ENCODE data around the gene FCGR1A.
"Not testable (repeated sequence)": the region's sequence is repeated elsewhere in the genome, so short reads cannot be mapped to it uniquely, and the experiment has no call there.

Gene FCGR1A

DNA sequence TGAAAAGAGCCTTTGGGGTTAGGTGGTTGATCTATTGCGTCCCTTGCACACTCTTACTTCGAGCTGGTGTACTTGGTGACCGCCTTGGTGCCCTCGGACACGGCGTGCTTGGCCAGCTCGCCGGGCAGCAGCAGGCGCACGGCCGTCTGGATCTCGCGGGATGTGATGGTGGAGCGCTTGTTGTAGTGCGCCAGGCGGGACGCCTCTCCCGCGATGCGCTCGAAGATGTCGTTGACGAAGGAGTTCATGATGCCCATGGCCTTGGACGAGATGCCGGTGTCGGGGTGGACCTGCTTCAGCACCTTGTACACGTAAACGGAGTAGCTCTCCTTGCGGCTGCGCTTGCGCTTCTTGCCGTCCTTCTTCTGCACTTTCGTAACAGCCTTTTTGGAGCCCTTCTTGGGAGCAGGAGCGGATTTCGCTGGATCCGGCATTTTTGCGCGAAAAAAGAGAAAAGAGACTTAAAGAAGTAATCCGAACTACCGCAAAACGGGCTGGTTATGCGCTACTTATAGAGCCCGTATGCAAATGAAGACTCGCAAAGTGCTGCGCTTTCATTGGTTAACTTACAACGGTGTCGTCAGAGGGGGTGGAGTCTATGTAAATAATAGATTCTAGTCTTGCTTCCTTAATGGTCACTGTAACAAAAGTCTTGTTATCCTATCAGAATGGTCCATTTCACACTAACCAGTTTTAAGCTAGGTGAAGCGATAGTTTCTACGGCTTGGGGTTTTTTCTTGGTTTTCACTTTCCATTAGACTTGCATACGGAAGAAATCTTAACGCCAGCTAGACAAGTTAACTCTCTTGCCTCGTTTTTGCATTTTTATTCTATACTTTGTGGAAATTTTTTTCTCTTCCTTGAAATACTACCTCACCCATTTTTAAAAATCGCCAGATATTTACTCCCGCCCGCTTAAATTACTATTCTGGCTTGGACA, 29.7 kb downstream of the FCGR1A start:
- H3K9ac ChIP-seq (ENCODE audit: low read depth, low read length) = peak overlapping the region; percentile 14
- not testable (repeated sequence) for H3K27me3 ChIP-seq (ENCODE audit: control insufficient read depth, insufficient read depth, low read length)

GRCh38 chr1:149812893-149813801, 30.7 kb downstream of the FCGR1A start:
- Histone ChIP-seq H3K9ac (ENCODE audit: low read depth, low read length) (peak overlapping the region; percentile 58), H3K4me2 (ENCODE audit: low read length) (peak overlapping the region; percentile 76), H3K4me3 (ENCODE audit: low read length) (peak overlapping the region; percentile 61)
- not testable (repeated sequence) for H3K9me3 ChIP-seq (replicated peaks; ENCODE audit: low read length); H3K4me1 ChIP-seq (ENCODE audit: control insufficient read depth, insufficient read depth, low read length); H3K27me3 ChIP-seq (ENCODE audit: control insufficient read depth, insufficient read depth, low read length); H3K36me3 ChIP-seq (ENCODE audit: insufficient read depth, low read length)

More for the DNA sequence above, 29.7 kb downstream of the FCGR1A start:
- Histone ChIP-seq H3K4me3 (ENCODE audit: low read length) (peak overlapping the region; percentile 65), H3K4me2 (ENCODE audit: low read length) (peak overlapping the region; percentile 76)
- not testable (repeated sequence) for H3K36me3 ChIP-seq (ENCODE audit: insufficient read depth, low read length); H3K4me1 ChIP-seq (ENCODE audit: control insufficient read depth, insufficient read depth, low read length); H3K9me3 ChIP-seq (replicated peaks; ENCODE audit: low read length)

GRCh38 chr1:149820387-149820786, 37.9 kb downstream of the FCGR1A start:
- not testable (repeated sequence) for H3K9me3 ChIP-seq (replicated peaks; ENCODE audit: low read length); H3K36me3 ChIP-seq (ENCODE audit: insufficient read depth, low read length); H3K4me2 ChIP-seq (ENCODE audit: low read length); H3K4me1 ChIP-seq (ENCODE audit: control insufficient read depth, insufficient read depth, low read length); H3K4me3 ChIP-seq (ENCODE audit: low read length); H3K9ac ChIP-seq (ENCODE audit: low read depth, low read length); H3K27me3 ChIP-seq (ENCODE audit: control insufficient read depth, insufficient read depth, low read length)

GRCh38 chr1:149826555-149826954, 44.1 kb downstream of the FCGR1A start:
- H3K36me3 ChIP-seq (ENCODE audit: insufficient read depth, low read length); H3K4me2 ChIP-seq (ENCODE audit: low read length); H3K9me3 ChIP-seq (replicated peaks; ENCODE audit: low read length); H3K27me3 ChIP-seq (ENCODE audit: control insufficient read depth, insufficient read depth, low read length); H3K9ac ChIP-seq (ENCODE audit: low read depth, low read length); H3K4me1 ChIP-seq (ENCODE audit: control insufficient read depth, insufficient read depth, low read length); H3K4me3 ChIP-seq (ENCODE audit: low read length): not testable (repeated sequence)

DNA sequence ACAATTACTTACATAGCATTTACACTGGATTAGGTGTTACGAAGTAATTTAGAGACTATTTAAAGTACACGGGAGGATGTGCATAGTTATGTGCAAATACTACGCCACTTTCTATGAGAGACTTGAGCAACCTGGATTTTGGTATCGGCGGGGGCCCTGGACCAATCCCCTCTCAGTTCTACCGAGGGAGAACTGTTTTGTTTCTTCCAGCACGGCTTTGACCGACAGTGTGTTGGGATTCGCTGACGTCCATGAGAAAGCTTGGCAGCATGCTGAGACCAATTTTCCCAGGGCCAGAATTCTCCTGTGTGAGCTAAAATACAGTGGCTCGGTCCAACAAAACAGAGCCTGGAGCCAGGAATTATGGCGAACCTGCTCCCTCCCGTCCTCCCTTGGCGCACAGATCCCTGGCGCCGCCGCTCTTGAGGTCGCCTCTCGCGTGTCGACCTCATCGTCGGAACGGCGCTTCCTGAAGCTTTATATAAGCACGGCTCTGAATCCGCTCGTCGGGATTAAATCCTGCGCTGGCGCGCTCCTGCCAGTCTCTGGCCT, 49.3 kb downstream of the FCGR1A start:
- not testable (repeated sequence) for H3K9me3 ChIP-seq (replicated peaks; ENCODE audit: low read length); H3K27me3 ChIP-seq (ENCODE audit: control insufficient read depth, insufficient read depth, low read length); H3K36me3 ChIP-seq (ENCODE audit: insufficient read depth, low read length); H3K4me2 ChIP-seq (ENCODE audit: low read length); H3K4me3 ChIP-seq (ENCODE audit: low read length); H3K4me1 ChIP-seq (ENCODE audit: control insufficient read depth, insufficient read depth, low read length); H3K9ac ChIP-seq (ENCODE audit: low read depth, low read length)

DNA sequence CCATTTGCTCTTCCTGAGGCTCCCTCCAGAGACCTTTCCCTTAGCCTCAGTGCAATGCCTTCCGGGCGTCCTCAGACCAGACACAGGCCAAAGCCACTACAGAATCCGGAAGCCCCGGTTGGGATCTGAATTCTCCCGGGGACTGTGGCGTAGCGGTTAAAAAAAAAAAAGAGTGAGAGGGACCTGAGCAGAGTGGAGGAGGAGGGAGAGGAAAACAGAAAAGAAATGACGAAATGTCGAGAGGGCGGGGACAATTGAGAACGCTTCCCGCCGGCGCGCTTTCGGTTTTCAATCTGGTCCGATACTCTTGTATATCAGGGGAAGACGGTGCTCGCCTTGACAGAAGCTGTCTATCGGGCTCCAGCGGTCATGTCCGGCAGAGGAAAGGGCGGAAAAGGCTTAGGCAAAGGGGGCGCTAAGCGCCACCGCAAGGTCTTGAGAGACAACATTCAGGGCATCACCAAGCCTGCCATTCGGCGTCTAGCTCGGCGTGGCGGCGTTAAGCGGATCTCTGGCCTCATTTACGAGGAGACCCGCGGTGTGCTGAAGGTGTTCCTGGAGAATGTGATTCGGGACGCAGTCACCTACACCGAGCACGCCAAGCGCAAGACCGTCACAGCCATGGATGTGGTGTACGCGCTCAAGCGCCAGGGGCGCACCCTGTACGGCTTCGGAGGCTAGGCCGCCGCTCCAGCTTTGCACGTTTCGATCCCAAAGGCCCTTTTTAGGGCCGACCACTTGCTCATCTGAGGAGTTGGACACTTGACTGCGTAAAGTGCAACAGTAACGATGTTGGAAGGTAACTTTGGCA, 50.0 kb downstream of the FCGR1A start:
- not testable (repeated sequence) for H3K4me1 ChIP-seq (ENCODE audit: control insufficient read depth, insufficient read depth, low read length); H3K4me3 ChIP-seq (ENCODE audit: low read length); H3K36me3 ChIP-seq (ENCODE audit: insufficient read depth, low read length); H3K9me3 ChIP-seq (replicated peaks; ENCODE audit: low read length); H3K9ac ChIP-seq (ENCODE audit: low read depth, low read length); H3K4me2 ChIP-seq (ENCODE audit: low read length); H3K27me3 ChIP-seq (ENCODE audit: control insufficient read depth, insufficient read depth, low read length)

- not testable (repeated sequence) for H3K9me3 ChIP-seq (replicated peaks; ENCODE audit: low read length); H3K27me3 ChIP-seq (ENCODE audit: control insufficient read depth, insufficient read depth, low read length); H3K4me1 ChIP-seq (ENCODE audit: control insufficient read depth, insufficient read depth, low read length); H3K4me2 ChIP-seq (ENCODE audit: low read length); H3K4me3 ChIP-seq (ENCODE audit: low read length); H3K36me3 ChIP-seq (ENCODE audit: insufficient read depth, low read length); H3K9ac ChIP-seq (ENCODE audit: low read depth, low read length)
These were observed 50.6 kb downstream of the FCGR1A start for GRCh38 chr1:149833144-149833543.

DNA sequence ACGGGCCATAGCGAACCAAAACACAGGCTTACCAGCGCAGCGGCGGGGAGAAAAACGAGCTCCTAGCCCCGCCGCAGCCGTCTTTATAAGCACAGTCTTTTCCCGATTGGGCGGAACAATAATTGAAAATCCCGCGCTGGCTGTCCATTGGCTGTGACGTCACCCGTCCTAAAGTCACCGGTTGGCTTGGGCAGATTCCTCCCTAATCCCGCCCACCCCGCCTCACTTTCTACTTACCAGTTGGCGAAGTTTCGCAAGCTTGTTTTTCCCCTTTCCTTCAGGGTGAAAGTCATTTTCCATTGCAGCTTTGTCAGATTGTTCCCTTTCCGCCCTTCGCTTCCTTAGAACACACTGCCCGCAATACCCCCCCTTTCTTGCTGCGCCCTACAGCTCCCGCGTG, 58.7 kb downstream of the FCGR1A start:
- H3K27me3 ChIP-seq (ENCODE audit: control insufficient read depth, insufficient read depth, low read length); H3K4me2 ChIP-seq (ENCODE audit: low read length); H3K9me3 ChIP-seq (replicated peaks; ENCODE audit: low read length); H3K9ac ChIP-seq (ENCODE audit: low read depth, low read length); H3K4me3 ChIP-seq (ENCODE audit: low read length); H3K36me3 ChIP-seq (ENCODE audit: insufficient read depth, low read length): not testable (repeated sequence)
- peaks cover 13% of the 10 kb centered on the region for H3K4me1 ChIP-seq (ENCODE audit: control insufficient read depth, insufficient read depth, low read length)
